Right atrium auricular region (tissue), 2 donors: ENCODE measurements around the gene URB1. TPM values are rescaled to one million over a fixed set of nuclear protein-coding genes. Genes with fewer than 3 reads are reported as not detected.
"Not testable (repeated sequence)": the region's sequence is repeated elsewhere in the genome, so short reads cannot be mapped to it uniquely, and the experiment has no call there.

Source experiments
- DNase-seq: peaks from one replicate; pipeline ENCODE4 v3.0.0-alpha.2; 2019; ENCODE audit warnings: low spot score
- H3K27ac ChIP-seq, 2 donors: fragments of 200-600 bp; sonication (generic); 1 replicate in 1 of 2; 2 replicates in 1 of 2; pipeline ENCODE4 v1.5.1; 2016 to 2019
- H3K27me3 ChIP-seq, 2 donors: fragments of 200-600 bp; sonication (generic); one replicate each; pipeline versions ENCODE4 v1.5.1 to v1.6.0; 2017 to 2019
- H3K36me3 ChIP-seq: fragments of 200-600 bp; sonication (generic); one replicate; pipeline ENCODE4 v1.5.1; 2016
- H3K4me1 ChIP-seq, 2 donors: fragments of 200-600 bp; sonication (generic); one replicate each; pipeline versions ENCODE4 v1.5.1 to v1.6.0; 2017 to 2019
- H3K4me3 ChIP-seq, 2 donors: fragments of 200-600 bp; sonication (generic); 1 replicate in 1 of 2; 2 replicates in 1 of 2; pipeline ENCODE4 v1.5.1; 2017 to 2019; ENCODE audit warnings: mild to moderate bottlenecking in 1 of 2, moderate library complexity in 1 of 2
- H3K9me3 ChIP-seq, 2 donors: fragments of 200-600 bp; sonication (generic); one replicate each; pipeline ENCODE4 v1.5.1; 2019
- total RNA-seq, 2 donors: library from RNA; depleted of rRNA; stranded (reverse); fragments of >200 nt; gene quantifications; one replicate each; pipeline ENCODE4 v1.1.0, GENCODE V29; 2016
- TF ChIP-seq, protein P1 (sequence below), 2 donors: fragments of 200-600 bp; sonication (generic); IDR thresholded peaks; one replicate each; pipeline ENCODE4 v1.5.1; 2019; ENCODE audit warnings: antibody characterized with exemption in 2 of 2

Gene URB1, protein sequence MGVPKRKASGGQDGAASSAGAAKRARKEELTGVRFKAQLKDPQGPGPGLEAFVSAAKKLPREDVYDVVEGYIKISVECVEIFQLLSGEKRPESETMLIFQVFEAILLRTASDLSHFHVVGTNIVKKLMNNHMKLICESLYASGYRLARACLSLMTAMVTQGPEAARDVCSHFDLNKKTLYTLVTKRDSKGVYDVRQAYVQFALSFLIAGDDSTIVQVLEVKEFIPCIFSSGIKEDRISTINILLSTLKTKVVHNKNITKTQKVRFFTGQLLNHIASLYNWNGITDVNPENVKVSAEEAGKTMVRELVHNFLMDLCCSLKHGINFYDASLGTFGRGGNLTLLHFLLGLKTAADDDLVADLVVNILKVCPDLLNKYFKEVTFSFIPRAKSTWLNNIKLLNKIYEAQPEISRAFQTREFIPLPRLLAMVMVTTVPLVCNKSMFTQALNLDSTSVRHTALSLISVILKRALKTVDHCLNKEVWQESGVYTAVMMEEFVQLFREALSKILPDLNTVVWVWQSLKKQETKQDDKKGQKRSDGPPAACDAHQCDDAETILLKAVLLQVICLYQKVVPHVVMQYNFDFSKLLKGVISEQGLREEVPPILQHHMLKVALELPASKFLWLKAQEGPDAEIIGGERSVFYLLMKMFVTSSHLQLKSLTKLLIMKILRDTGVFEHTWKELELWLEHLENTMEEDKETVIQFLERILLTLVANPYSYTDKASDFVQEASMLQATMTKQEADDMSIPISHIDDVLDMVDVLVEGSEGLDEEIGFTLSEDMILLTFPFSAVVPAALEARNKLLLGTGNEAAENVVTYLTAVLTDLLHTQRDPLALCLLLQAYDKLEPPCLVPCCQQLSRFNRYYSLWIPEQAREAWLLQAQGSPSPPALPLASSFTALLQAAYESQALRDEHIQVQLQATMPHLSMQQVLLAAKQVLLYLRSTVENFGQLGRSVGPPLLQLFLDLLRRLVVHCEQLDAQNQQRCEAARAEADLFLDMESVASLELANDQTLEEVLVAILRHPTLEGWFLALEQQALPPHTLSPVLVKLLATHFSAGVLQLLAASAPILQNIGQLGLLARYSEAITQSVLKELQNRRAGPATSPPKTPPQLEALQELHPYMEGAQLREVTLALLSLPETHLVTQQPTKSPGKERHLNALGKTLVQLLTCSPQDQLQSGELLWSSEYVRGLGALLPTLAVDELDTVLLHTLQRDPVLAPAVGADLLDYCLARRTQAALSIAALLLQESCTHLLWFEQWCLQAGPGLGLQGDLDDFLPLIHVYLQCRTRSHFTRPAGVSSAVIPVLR (N-terminal part only)
- total RNA-seq, result 10 to 100 TPM in 1 of 2 donors, 1 to 10 TPM in 1; 8.6 to 12.2 TPM

DNA sequence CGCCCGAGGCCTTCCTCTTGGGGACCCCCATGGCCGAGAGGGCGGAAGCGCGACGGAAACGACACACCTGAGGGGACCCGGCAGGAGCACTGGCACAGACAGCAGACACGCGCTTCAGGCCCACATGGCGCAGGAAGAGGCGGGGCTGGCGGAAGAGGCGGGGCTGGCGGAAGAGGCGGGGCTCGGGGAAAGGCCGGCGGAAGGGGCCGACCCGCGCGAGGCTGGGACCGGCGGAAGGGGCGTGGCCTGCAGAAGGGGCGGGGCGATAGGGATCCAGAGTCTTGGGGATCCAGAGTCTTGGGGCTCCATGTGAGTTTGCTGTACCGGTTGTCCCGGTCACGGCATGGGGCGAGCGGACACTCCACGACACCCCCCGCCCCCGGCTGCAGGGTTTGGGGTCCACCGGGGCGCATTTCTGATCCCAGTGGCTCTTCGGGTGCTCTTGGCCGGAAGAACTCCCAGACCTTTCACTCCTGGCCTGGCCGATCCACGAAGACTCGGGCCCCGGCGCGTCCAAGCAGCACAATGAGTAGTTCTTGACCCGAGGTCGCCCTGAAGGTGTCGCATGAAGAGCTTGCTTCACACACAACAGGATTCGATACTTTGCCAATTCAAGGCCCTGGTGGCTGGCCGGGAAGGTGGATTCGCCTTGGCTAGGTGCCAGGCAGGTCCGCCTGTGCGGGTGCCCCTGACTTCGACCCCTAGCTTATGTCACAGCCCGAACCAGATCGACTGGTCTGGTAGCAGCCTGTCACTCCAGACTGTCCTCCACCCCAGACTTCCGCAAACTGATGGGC, at the start of gene URB1:
TSS of gene URB1 (minus strand) at position 133 of the 797 bp plus-strand sequence. CDS start at position 31, 102 bp downstream.
- Histone ChIP-seq H3K4me3 (peak within 1 kb of the TSS; percentile 81), H3K27me3 (no peaks in the 10 kb centered on the region), H3K9me3 (no peaks in the 10 kb centered on the region), H3K27ac (peak within 1 kb of the TSS; percentile 88), H3K36me3 (no peaks in the 10 kb centered on the region), H3K4me1 (peaks cover 0 to 20% of the 10 kb centered on the region in 2 donors)
- peak; percentile 87 for DNase-seq
- TF ChIP-seq, protein P1, sequence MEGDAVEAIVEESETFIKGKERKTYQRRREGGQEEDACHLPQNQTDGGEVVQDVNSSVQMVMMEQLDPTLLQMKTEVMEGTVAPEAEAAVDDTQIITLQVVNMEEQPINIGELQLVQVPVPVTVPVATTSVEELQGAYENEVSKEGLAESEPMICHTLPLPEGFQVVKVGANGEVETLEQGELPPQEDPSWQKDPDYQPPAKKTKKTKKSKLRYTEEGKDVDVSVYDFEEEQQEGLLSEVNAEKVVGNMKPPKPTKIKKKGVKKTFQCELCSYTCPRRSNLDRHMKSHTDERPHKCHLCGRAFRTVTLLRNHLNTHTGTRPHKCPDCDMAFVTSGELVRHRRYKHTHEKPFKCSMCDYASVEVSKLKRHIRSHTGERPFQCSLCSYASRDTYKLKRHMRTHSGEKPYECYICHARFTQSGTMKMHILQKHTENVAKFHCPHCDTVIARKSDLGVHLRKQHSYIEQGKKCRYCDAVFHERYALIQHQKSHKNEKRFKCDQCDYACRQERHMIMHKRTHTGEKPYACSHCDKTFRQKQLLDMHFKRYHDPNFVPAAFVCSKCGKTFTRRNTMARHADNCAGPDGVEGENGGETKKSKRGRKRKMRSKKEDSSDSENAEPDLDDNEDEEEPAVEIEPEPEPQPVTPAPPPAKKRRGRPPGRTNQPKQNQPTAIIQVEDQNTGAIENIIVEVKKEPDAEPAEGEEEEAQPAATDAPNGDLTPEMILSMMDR (IDR thresholded peaks at IDR 0.05), result no peak

DNA sequence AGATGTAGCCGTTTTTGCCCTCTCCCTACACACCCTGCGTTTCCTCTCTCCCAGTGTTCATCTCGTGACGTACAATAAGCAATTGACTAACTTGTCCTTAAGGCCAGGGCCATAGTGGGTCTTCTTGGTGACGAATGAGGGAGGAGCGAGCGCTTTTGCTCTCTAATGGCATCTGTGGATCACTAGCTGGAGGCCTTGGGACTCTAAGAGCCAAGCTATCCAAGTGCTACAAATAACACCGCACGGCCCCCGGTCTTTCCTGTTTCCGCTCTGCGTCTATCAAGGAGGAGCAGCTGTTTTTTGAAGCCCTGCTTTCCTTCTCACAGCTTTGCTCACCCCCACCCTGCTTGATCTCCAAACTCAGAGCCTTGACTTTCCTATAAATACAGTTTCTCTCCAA, 44.9 kb upstream of the URB1 start:
- Histone ChIP-seq H3K9me3 (no peaks in the 10 kb centered on the region), H3K4me3 (no peak overlapping the region), H3K27ac (no peak overlapping the region), H3K27me3 (no peaks in the 10 kb centered on the region), H3K36me3 (no peaks in the 10 kb centered on the region), H3K4me1 (peaks cover 0 to 8% of the 10 kb centered on the region in 2 donors)
- TF ChIP-seq, protein P1 (IDR thresholded peaks at IDR 0.05), result no peak
- DNase-seq, result peak; percentile 67

DNA sequence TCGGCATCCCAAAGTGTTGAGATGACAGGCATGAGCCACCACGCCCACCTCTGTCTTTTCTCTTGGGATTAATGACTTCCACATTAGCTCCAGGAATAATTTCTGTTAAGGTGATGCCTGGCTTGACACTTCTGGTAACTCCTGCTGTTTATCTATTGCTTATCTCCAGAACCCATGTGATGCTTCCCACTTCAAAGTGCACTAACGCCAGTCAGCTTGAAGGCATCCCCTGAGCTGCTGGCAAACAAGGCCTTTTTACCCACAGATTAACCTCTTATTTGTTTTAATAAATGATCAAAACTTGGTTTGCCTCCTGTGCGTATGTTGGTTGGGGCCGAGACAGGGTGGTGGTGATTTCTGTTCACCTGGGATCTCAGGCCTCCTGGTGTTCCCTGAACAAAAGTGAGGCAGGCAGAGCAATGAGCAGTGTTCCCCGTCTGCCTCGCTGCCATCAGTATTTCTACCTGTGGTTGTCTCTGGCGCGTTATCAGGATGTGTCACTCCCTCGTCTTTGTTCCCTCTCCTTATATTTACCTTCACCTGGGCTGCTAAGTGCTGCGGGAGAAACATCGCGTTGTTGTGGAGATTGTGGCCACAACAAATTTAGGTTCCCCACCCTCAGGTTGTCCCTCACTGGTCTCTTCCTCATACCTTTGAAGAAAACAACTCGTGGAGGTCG, 40.3 kb upstream of the URB1 start:
- not testable (repeated sequence) for H3K4me3 ChIP-seq, DNase-seq, H3K27me3 ChIP-seq, H3K9me3 ChIP-seq, H3K27ac ChIP-seq, H3K36me3 ChIP-seq
- H3K4me1 ChIP-seq, result peaks cover 0 to 21% of the 10 kb centered on the region in 2 donors

DNA sequence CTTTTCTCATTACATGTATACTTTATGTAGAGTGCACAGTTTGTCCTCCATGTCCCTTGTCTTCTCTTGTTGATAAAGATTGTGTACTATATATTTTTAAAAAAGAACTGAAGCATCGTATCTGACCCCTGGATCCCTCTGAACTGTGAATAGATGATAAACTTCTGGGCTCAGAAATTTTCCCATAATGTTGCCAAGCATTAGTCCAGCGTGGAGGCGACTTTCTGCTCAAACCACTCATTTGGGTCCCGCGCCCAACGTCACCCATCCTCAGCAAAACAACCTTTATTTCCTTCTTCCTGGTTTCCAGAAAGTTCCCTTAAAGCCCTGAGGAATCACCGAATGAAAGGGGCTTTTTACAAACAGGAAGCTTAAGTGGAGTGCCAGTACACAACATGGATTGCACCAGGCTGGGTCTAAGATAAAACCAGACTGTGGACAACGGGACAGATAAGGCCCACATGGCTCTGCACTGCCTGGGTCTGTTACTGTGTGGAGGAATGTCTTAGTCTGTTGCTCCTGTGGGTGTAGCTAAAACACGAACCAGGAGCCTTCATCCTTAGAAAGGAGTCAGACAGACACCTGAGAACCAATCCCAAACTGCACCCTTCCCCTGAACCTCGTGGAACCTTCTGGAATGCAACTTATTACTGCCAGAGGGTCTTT, 35.3 kb upstream of the URB1 start:
- TF ChIP-seq, protein P1 (IDR thresholded peaks at IDR 0.05), result no peak
- Histone ChIP-seq H3K9me3 (no peaks in the 10 kb centered on the region), H3K4me1 (peaks cover 0 to 46% of the 10 kb centered on the region in 2 donors), H3K27me3 (no peaks in the 10 kb centered on the region), H3K27ac (peak overlapping the region; percentile 39 to 70), H3K36me3 (no peaks in the 10 kb centered on the region), H3K4me3 (no peak overlapping the region)
- no peak for DNase-seq

DNA sequence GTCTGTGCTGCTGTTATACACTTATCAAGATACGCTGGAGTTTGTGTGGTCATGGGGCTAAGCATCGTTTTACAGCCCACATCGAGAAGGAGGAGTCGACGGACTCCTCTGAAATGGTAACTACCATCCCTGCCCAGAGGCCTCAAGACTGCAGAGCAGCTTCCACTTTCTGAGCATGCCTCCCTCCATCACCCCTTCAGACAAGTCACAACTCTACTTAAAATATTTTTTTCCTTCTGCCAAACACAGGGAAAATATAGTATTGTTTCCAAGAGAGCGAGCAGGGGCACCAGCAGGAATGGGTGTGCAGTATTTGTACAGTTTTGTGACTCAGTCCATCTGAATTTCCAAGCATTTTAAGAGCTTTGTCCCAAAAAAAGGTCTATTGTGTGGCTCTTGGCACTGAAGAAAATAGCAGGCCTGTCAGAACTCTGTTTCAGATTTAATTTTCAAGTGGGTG, 33.8 kb upstream of the URB1 start:
- Histone ChIP-seq H3K36me3 (no peaks in the 10 kb centered on the region), H3K9me3 (peaks cover 0 to 7% of the 10 kb centered on the region in 2 donors), H3K4me3 (no peak overlapping the region), H3K27ac (peak overlapping the region; percentile 11 to 41), H3K27me3 (no peaks in the 10 kb centered on the region), H3K4me1 (peaks cover 0 to 39% of the 10 kb centered on the region in 2 donors)
- TF ChIP-seq, protein P1 (IDR thresholded peaks at IDR 0.05), result no peak
- DNase-seq, result no peak
